Esophagus muscularis mucosa (tissue), 4 donors: ENCODE measurements around the gene SEPHS1.

Source experiments
- CTCF ChIP-seq, 3 experiments: fragments of 200-600 bp in 2 of 3; fragments of 450-650 bp in 1 of 3; sonication (generic) in 2 of 3; IDR thresholded peaks; one replicate each; pipeline ENCODE4 v1.5.1; 2017 to 2019; ENCODE audit warnings: antibody characterized with exemption in 3 of 3, mild to moderate bottlenecking in 2 of 3, moderate library complexity in 1 of 3
- EP300 ChIP-seq: sonication (generic); formaldehyde crosslinking; IDR thresholded peaks from one replicate; pipeline ENCODE4 v1.6.1; 2017; ENCODE audit warnings: antibody characterized with exemption
- POLR2A ChIP-seq: fragments of 450-650 bp; IDR thresholded peaks from one replicate; pipeline ENCODE4 v1.6.1; 2017; ENCODE audit warnings: antibody characterized with exemption, moderate library complexity, mild to moderate bottlenecking, low read depth

- no peak for TF ChIP-seq CTCF (IDR thresholded peaks at IDR 0.05)
- no peak for TF ChIP-seq EP300
- no peak for TF ChIP-seq POLR2A
Observed at GRCh38 chr10:13365831-13366230, 17.7 kb upstream of the SEPHS1 start.
